Stimulated activated CD4-positive, alpha-beta T cell treated with anti-CD3 and anti-CD28 coated beads, Interleukin-4, amount 100 ng/mL, for 24 hours (primary cell): ENCODE results near the gene SYNGR3.

ENCODE experiments used
- DNase-seq: peaks from one replicate; pipeline ENCODE4 v3.0.0-alpha.2; 2020

Gene SYNGR3

DNA sequence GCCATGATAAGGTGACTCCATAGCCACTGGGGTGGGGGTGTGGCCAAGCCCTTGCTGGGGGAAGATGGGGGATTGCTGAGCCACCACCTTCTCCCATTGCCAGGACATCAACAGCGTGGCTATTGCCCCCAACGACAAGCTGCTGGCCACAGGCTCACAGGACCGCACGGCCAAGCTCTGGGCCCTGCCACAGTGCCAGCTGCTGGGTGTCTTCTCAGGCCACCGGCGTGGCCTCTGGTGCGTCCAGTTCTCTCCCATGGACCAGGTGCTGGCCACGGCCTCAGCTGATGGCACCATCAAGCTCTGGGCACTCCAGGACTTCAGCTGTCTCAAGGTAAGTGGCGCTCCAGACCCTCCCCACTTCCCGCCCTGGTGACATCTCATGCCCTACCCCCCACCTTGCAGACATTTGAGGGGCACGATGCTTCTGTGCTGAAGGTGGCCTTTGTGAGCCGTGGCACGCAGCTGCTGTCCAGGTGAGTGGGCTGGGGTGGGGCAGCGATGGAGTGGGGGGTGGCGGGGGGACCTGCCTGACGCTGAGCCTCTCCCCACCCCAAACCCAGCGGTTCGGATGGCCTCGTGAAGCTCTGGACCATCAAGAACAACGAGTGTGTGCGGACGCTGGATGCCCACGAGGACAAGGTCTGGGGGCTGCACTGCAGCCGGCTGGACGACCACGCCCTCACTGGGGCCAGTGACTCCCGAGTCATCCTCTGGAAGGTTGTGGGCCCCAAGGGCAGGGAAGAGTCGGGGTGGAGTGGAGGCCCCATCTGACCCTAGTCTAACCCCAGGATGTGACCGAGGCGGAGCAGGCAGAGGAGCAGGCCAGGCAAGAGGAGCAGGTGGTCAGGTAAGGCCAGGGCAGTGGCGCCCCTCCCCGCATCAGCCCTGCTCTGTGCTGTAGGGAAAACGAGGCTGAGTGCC lies 12.6 kb upstream of the SYNGR3 start:
- no peak for DNase-seq

DNA sequence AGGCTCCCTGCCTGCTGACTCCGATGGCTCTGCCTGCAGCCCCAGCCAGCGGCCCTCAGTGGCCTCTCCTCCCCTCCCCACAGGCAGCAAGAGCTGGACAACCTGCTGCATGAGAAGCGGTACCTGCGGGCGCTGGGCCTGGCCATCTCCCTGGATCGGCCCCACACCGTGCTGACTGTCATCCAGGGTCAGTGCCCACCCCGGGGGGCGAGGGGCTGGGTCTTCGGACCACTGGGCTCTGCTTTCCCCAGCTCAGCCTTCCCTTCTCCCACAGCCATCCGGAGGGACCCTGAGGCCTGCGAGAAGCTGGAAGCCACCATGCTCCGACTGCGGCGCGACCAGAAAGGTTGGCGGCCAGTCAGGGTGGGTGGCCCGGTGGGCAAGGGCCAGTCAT lies 11.9 kb upstream of the SYNGR3 start:
- no peak for DNase-seq

DNA sequence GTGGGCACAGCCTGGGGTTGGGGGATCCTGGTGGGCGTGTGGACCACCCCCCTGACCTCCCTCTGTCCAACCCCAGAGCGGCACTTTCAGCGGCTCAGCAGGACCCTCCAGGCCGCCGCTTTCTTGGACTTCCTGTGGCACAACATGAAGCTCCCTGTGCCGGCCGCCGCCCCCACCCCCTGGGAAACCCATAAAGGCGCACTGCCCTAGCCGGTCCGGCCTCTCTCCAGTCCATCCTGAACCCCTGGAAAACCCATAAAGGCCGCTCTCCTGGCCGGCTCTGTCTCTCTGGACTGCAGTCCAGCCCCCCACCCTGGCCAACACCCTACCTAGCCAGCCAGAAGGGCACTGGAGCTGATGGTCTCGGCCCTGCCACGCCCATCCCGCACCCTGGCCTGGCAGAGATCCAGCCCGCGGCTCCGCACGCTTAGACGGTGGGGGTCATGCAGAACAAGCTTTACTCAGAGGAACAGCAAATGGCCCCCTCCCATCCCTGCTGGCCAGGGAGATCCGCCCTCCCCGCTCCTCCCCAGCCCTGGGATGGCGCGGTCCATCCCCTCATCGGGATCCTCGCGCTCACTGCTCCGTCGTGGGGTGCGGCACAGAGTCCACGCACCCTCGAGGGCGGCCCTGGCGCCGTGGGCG lies 11.2 kb upstream of the SYNGR3 start:
- no peak for DNase-seq

DNA sequence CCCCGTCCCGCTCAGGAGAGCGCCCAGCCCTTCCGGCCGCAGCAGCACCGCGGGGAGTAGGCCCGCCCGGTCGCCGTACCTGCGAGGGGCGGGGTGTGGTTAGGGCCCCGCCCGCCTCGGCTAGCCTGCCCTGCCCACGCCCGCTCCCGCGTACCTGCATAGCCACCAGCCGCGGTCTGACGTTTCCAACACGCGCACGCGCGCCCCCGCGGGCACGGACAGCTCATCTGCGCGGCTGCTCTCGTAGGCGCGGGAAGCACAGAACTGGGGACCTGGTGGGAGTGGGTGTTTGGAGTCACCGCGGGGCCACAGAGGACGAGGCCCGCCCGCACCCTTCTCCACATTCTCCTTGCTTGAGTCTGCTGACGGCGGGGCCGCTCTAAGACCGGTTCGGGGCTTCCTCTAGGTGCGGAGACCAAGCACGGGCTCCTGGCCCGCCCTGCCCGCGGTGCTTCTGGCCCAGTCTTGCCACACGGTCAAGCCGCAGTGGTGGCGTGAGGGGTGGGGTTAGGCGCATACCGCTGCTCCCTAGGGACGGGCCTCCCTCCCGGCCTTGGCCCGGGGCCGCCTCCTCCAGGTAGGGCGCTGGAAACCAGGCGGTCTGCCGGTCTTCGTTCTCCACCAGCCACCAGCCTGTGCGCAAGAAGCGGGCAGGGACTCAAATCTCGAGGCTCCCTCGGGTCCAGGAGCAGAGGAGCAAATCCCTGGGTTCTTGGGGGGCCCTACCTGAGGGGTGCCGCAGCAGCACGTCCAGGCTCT lies 10.3 kb upstream of the SYNGR3 start:
- DNase-seq: peak; percentile 36

DNA sequence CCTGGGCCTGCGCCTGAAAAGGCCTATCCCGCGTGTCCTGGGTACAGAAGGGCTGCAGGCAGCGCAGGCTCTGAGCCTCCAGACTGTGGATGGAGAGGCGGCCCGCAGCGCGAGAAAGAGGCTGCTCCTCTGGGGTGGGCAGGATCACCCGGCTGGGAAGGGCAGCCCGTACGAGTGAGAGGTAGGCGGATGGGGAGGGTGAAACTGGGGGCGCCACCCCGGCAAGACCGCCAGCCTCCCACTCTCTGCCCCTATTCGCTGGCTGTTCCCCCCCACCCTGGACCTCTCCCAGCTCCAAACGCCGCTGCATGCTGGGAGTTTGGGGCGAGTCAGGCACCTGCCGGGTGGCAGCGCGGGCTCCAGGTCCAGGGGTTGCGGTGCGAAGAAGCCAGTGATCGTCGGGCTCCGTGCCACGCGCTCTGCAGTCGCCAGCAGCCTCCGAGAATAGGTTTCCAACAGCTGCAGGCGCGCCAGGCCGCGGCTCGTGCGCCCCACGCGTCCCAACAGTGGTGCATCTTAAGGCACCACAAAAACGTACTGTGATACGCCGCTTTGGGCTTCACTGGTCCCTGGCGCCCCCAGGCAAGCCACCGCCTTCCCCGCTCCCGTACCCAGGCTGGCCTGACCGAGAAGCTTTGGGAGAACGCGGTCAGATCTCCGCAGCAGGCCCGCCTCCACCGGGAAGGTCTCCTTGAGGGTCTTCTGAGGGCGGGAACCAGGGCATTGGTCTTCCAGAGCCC lies 9.6 kb upstream of the SYNGR3 start:
- no peak for DNase-seq

DNA sequence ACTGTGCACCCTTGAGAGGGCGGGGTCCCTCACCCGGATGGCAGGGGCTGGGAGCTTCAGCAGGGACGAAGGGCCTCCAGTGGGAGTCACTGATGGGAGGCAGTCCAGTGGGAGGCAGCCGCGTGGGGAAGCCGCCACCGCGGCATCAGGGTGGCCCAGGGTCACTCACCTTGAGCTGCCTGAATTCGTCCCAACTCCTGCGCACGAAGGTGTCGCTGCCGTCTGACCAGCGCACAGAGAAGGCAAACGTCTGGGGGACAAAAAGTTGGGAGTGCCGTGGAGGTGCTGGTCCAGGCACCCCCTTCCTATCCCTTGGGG lies 9.0 kb upstream of the SYNGR3 start:
- no peak for DNase-seq

DNA sequence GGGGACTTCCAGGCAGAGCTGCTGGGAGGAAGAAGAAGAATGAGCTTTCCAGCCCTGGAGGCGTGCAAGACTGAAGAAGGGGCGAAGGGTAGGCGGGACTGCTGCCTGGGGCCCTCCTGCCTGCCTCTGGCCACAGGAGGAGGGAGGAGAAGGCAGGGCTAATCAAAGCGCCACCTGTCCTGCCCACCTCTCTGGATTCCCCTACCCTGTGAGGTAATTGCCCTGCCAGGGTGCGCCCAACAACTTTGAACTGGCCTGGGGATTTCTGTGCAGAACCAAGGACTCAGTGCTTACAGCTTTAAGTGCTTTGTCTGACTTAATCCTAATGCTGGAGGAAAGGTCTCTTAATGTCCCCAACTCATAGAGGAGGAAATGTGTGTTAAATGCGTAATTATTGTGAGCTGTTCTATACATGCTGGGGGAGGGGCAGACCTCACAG lies 8.4 kb upstream of the SYNGR3 start, which contains the start of gene NOXO1:
Gene NOXO1, minus strand, starts transcription at position 72 of the 439 bp plus-strand sequence. CDS start 290 bp downstream, outside the sequence.
- DNase-seq: no peak

DNA sequence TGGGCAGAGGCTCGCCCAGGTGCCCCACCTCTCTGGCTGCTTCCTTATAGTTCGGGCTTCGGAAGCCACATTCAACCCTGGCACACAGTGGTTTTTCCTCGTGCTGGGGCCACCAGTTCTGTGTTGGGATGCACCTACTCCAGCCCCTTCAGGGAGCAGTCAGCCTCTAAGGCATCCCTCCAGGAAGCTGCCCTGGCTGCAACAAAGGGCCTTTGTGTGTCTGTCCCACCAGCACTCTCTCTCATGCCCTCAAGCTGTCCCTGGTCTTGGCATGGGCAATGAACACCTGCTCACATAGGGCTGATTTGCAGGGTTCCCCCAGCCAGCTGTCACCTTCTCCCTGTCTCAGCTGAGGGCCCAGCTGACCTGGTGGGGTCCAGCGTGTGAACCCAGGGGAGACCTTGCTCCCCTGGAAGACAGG lies 7.7 kb upstream of the SYNGR3 start:
- DNase-seq: no peak

DNA sequence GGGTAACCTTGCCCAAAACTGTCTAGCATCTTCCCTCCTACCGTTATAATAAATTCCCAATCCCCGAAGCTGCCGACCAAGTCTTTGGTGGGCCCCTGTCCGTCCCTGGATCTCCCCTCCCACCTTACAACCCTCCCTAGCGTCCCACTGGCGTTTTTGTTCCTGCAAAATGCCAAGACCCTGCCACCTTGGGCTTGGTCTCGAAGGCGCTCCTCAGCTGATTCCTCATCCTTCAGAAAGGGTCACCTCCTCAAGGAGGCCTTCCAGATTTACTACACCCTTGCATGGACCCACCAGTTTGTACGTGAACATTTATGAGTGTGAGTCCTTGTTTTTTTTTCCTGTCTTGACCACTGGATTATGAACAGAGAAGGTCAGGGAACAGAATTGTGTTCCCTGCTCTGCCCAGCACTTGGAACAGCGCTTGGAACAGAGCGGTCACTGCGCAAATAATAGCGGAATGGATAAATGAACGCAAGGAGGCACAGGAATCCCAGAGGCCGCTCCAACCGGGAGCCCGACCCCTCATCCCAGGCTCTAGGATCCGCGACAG lies 6.7 kb upstream of the SYNGR3 start:
- no peak for DNase-seq

DNA sequence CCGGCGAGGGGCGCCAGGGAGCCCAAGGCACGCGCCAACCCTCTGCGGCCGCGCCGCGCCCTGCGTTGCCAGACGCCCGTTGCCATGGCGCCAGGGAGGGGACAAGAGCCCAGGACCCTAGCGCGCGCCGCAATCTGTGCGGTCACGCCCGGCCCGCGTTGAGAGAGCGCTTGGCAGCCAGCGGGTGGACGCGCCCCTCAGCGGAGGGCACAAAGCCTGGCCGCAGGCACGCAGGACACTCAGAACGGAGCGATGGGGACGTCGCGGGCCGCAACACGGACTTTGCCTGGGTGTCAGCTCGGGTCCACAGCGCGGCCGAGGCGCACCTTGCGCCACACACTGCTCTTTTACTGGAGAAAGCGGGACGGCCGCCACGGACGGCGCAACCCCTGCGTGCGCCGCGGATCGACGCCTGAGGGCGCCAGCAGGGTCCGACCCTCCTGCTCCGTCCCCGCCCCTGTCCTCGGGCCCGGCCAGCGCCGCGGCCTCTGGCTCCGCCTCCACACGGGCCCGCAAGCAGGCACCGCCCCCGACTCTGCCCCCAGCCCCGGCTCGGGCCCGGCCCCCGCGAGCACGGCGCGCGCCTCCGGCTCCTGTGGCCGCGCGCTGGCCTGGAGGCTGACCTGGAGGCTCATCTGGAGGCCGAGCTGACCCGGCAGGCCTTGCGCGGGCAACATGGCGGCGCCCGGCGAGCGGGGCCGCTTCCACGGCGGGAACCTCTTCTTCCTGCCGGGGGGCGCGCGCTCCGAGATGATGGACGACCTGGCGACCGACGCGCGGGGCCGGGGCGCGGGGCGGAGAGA lies 6.0 kb upstream of the SYNGR3 start, which contains the start of gene GFER:
Gene GFER, plus strand, starts transcription at position 650 of the 803 bp plus-strand sequence. Its CDS starts 26 bp downstream, at position 676.
- DNase-seq: peak; percentile 71

DNA sequence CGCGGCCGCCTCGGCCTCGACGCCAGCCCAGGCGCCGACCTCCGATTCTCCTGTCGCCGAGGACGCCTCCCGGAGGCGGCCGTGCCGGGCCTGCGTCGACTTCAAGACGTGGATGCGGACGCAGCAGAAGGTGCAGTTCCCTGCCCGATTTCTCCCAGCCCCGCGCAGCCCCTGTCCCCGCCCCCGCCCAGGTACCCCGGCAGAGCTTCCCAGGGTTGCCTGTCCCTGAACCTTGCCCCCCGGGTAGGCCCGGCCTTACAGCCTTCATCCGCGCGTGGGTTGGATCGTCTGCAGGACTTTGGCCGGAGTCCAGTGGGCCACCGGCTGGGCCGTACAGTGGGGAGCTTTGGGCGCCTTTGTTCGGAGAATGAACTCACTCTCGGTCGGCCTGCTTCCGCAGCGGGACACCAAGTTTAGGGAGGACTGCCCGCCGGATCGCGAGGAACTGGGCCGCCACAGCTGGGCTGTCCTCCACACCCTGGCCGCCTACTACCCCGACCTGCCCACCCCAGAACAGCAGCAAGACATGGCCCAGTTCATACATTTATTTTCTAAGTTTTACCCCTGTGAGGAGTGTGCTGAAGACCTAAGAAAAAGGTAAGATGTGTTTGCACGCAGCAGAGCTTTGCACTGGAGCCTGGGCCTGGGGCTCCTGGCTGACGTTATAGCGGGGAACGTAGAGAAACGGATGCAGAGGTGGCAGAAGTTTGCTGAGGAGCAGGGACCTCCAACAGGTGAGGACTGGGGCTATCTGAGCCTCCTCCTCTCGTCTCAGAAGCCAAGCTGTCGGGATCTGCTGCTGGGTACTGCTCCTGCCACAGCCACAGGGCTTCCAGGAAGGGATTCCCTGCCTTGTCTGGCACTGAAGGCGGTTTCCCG lies 5.2 kb upstream of the SYNGR3 start:
- peak; percentile 32 for DNase-seq

DNA sequence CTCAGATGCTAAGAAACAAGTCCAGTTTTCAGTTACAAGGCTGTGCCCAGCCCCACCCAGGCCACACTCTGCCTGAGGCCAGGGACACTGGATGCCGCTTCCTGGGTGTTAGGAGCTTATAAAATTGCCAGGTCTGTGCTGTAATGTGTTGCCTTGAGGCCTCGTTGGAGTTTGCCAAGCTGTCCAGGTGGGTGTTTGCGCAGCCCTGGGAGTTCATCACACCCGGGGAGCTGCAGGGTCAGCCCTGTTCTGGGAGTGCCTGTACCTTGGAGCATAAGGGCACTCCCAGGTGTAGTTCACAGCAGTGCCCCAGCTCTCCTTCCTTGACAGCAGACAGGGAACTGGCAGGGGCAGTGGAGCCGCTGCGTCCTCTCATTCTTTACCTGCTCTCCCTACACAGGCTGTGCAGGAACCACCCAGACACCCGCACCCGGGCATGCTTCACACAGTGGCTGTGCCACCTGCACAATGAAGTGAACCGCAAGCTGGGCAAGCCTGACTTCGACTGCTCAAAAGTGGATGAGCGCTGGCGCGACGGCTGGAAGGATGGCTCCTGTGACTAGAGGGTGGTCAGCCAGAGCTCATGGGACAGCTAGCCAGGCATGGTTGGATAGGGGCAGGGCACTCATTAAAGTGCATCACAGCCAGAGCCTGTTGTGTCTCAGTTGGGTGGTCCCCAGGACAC lies 4.2 kb upstream of the SYNGR3 start:
- no peak for DNase-seq

DNA sequence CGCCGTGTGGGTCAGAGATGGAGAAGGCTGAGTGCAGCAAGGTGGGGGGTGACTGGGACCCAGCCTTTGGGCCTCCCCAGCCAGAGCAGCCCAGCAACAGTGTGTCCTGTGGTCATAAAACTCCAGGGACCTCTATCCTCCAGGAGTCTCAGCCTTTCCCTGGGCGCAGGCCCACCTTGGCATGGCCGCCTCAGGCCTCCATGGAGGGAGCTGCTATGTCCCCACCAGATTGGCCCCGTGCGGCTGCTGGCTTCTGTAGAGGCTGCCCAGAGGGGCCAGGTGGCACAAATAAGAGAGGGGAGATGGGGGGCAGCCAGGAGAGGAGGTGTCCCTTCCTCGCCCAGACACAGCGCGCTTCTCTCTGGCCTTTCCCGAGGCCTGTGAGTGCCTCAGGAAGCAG lies 2.6 kb upstream of the SYNGR3 start:
- no peak for DNase-seq

DNA sequence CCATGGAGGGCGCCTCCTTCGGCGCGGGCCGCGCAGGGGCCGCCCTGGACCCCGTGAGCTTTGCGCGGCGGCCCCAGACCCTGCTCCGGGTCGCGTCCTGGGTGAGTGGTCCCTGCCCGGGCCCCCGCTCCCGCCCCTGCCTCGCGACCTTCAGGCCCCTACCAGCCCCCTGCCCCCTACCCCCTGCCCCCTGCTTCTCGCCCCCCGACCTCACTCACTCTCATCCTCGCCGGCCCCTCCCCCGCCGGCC lies 256 bp downstream of the SYNGR3 start:
- DNase-seq: no peak

DNA sequence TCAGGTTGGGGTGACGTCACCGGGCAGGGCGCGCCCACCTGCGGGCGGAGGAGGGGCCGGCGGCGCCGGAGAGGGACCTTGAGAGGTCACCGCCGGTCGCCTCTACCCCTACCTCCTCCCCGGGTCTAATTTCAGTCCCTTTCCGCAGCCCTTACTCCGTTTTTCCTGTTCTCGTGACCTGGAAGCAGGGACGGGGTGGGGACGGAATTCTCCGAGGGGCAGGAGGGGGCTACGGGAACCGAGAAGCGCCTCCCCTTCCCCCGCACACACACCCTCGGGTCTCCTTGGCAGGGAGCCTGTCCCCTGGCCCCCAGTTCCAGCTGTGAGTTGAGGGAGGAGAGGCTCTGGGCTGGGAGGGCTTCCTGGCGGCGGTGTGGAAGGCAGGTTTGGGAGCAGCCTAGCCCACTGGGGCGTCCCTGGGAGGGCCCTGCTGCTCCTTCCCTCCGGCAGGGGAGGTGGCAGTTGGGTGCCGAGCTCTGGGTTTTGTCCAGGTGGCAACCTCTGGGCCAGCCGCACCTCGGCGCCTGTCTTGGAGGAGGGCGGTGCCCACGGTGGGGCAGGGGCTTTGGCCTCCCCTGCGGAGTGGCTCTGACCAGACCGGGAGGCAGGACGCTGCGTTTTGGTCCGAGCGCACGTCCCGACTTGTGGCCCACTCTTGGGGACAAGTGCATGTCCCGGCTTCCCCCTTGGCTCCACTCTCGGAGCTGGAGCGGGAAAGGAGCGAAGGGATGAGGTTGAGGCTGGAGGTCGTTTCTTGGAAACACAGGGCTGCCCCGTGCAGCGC lies 773 bp downstream of the SYNGR3 start:
- DNase-seq: no peak

DNA sequence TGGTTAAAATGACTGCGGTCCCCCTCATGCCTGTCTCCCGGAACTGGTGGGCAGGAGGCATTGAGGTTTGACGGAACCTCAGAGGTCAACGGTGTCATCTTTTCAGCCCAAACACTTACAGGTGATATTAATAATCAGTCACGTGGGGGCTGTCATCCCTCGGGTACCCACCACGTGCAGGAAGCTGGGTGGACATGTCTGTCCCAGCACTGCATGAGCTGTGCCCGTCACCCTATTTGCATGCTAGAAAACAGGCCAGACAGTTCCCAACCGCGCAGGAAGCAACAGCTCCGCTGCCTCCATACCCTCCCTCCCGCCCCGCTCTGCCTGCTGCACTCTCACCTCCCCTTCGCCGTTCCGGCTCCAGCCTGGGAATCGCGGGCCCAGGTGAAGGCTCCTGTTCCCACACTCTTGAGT lies 1.4 kb downstream of the SYNGR3 start:
- peak; percentile 43 for DNase-seq

DNA sequence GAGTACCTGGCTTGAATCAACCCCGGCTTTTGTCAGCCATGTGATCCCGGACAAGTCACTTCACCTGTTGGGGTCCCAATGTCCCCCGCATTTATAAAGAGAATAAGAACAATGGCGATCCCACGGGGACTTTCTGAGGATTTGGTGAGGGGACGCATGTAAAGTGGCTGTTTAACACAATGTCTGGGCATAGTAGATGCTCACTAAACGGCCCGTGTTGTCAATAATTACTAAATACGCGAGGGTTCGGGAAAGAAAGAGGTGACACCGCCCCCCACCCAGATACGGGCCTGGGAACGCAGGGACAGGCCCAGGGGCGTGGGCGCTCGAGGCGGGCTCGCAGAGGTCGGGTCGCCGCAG lies 1.8 kb downstream of the SYNGR3 start:
- no peak for DNase-seq

DNA sequence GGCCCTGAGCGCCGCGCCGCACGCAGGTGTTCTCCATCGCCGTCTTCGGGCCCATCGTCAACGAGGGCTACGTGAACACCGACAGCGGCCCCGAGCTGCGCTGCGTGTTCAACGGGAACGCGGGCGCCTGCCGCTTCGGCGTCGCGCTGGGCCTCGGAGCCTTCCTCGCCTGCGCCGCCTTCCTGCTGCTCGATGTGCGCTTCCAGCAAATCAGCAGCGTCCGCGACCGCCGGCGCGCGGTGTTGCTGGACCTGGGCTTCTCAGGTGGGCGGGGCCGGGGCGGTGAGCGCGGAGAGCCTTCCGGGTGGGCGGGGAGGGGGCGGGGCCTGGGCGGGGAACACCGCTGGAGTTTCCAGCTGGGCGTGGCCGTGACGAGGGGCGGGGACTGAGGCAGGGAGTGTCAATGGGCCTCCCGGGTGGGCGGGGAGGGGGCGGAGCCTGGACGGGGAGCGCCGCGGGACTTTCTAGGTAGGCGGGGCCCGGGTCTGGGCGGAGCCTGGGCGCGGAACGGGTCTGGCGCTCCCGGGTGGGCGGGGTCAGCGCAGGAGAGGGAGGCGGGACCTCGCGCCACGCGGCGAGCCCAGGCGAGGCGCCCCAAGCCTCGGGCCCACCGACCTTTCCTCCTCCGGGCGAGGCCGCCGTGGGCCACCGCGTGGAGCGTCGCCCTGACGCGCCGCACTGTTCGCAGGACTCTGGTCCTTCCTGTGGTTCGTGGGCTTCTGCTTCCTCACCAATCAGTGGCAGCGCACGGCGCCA lies 2.4 kb downstream of the SYNGR3 start:
- DNase-seq: peak; percentile 96
